ENCODE data around the gene PTPRD. TPM values are rescaled to one million over a fixed set of nuclear protein-coding genes. Genes with fewer than 3 reads are reported as not detected.

PTPRD gene
- total RNA-seq, 1 donor: 11.5 TPM

DNA sequence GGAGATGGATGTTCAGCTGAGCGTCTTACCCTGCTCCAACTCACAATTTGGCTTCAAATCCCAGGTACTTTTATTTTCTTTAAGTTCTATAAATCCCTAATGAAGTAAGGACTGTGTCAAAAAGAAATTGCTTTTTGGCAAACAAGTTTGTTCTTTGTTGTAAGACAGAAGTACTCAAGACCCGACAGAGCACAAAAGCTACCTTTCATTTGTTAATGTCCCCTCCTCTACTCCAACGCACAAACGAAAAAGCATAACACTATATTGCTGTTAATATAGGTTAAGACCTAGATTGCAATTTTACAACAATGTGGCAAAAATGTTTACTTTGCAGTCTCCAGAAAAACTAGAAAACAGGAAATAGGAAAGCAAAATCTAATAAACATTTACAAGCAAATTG is 2217.8 kb downstream of the PTPRD start:
- no peak for DNase-seq (ENCODE audit: low read depth)
- TF ChIP-seq, protein P1, sequence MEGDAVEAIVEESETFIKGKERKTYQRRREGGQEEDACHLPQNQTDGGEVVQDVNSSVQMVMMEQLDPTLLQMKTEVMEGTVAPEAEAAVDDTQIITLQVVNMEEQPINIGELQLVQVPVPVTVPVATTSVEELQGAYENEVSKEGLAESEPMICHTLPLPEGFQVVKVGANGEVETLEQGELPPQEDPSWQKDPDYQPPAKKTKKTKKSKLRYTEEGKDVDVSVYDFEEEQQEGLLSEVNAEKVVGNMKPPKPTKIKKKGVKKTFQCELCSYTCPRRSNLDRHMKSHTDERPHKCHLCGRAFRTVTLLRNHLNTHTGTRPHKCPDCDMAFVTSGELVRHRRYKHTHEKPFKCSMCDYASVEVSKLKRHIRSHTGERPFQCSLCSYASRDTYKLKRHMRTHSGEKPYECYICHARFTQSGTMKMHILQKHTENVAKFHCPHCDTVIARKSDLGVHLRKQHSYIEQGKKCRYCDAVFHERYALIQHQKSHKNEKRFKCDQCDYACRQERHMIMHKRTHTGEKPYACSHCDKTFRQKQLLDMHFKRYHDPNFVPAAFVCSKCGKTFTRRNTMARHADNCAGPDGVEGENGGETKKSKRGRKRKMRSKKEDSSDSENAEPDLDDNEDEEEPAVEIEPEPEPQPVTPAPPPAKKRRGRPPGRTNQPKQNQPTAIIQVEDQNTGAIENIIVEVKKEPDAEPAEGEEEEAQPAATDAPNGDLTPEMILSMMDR (IDR thresholded peaks at IDR 0.05; ENCODE audit: insufficient read depth, low read length): no peak
- no peak overlapping the region for H3K4me3 ChIP-seq (ENCODE audit: low read depth, low read length)

GRCh38 chr9:8394341-8394740 is 2218.5 kb downstream of the PTPRD start:
- TF ChIP-seq, protein P1 (IDR thresholded peaks at IDR 0.05; ENCODE audit: insufficient read depth, low read length): no peak
- DNase-seq (ENCODE audit: low read depth): no peak
- no peak overlapping the region for H3K4me3 ChIP-seq (ENCODE audit: low read depth, low read length)

DNA sequence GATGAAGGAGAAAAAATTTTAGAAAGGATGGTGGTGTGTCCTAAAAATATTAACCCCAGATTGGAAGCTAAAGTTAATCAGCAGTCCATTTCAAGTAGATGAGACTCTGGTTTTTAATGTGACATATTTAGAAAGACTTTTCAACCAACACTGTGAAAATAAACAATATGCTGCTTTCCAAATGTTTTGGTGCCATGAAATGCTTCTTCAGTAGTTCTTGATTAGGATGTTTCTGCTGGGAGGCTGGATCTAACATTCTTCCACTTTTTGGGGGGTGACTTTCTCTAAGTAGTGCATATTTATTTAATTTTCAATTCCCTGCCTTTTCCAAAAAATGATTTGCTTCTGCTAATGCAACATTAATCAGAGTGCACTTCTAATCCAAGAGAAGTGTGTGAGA is 2219.9 kb downstream of the PTPRD start:
- DNase-seq (ENCODE audit: low read depth): no peak
- TF ChIP-seq, protein P1 (IDR thresholded peaks at IDR 0.05; ENCODE audit: insufficient read depth, low read length): no peak
- H3K4me3 ChIP-seq (ENCODE audit: low read depth, low read length): no peak overlapping the region

- H3K4me3 ChIP-seq (ENCODE audit: low read depth, low read length): no peak overlapping the region
- TF ChIP-seq, protein P1 (IDR thresholded peaks at IDR 0.05; ENCODE audit: insufficient read depth, low read length): no peak
- DNase-seq (ENCODE audit: low read depth): peak; percentile 70
Measured at GRCh38 chr9:8391566-8391965, 2221.2 kb downstream of the PTPRD start.

DNA sequence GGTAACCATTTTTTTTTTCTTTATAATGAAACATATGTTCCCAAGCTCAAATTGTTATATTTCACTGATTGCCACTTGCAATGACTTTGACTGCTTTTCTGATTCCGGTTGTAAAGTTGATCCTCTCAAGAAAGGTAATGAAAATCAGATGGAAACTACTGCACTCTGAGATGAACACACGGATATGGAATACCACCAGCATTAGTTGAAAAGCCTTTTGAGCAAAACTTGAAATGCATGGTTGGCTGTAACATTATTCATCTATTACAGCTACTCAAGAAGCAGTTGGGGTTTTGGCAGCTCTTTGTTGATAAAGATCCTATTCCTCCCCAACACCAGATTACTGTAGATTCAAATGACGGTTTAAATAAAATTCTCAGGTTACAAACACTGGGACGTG is 2221.7 kb downstream of the PTPRD start:
- H3K4me3 ChIP-seq (ENCODE audit: low read depth, low read length): no peak overlapping the region
- TF ChIP-seq, protein P1 (IDR thresholded peaks at IDR 0.05; ENCODE audit: insufficient read depth, low read length): no peak
- peak; percentile 32 for DNase-seq (ENCODE audit: low read depth)

- H3K4me3 ChIP-seq (ENCODE audit: low read depth, low read length): no peak overlapping the region
- TF ChIP-seq, protein P1 (IDR thresholded peaks at IDR 0.05; ENCODE audit: insufficient read depth, low read length): no peak
- no peak for DNase-seq (ENCODE audit: low read depth)
Measured at GRCh38 chr9:8390571-8390970, 2222.2 kb downstream of the PTPRD start.

DNA sequence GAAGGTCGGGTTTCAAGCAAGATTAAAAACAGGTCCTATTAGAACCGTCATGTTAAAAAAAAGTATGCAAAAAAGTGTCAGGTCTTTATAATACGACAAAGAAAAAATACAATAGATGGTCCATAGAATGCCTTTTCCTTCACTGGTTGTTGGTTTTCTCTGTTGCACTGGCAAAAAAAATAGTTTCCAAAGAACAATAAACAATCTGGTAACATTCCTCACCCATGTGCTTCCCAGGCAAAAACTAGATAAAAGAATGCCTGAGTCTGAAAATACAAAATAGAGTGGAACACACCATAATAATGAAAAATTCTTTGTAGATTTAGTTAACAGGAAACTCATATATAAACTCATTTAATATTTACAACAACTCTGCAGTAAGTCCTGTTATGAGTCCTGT is 2223.3 kb downstream of the PTPRD start:
- H3K4me3 ChIP-seq (ENCODE audit: low read depth, low read length): no peak overlapping the region
- TF ChIP-seq, protein P1 (IDR thresholded peaks at IDR 0.05; ENCODE audit: insufficient read depth, low read length): no peak
- peak; percentile 16 for DNase-seq (ENCODE audit: low read depth)
